Neural progenitor cell (in vitro differentiated cells): ENCODE data around the gene TMEM179. TPM values are rescaled to one million over a fixed set of nuclear protein-coding genes. Genes with fewer than 3 reads are reported as not detected.

ENCODE experiments used
- DNase-seq: peaks from one replicate; pipeline ENCODE4 v3.0.0-alpha.2; 2016; ENCODE audit warnings: low spot score
- H2AFZ ChIP-seq: fragments of 200-600 bp; sonication (generic); replicated peaks from 2 replicates; pipeline ENCODE4 v1.6.1; 2016; ENCODE audit warnings: antibody characterized with exemption
- H3F3A ChIP-seq: fragments of 200-600 bp; sonication (generic); 2 replicates; pipeline ENCODE4 v1.6.1; 2016; ENCODE audit warnings: antibody characterized with exemption, low read depth
- H3K27ac ChIP-seq: fragments of 200-600 bp; sonication (generic); 2 replicates; pipeline ENCODE4 v1.5.1; 2016; ENCODE audit warnings: mild to moderate bottlenecking
- H3K27me3 ChIP-seq: fragments of 200-600 bp; sonication (generic); 2 replicates; pipeline ENCODE4 v1.6.1; 2016; ENCODE audit warnings: mild to moderate bottlenecking, moderate library complexity
- H3K36me3 ChIP-seq: fragments of 200-600 bp; sonication (generic); 2 replicates; pipeline ENCODE4 v1.5.1; 2016
- H3K4me1 ChIP-seq: fragments of 200-600 bp; sonication (generic); 2 replicates; pipeline ENCODE4 v1.6.1; 2016; ENCODE audit warnings: mixed run types
- H3K4me2 ChIP-seq: fragments of 200-600 bp; sonication (generic); 2 replicates; pipeline ENCODE4 v1.6.1; 2016
- H3K4me3 ChIP-seq: fragments of 200-600 bp; sonication (generic); 2 replicates; pipeline ENCODE4 v1.5.1; 2016
- H3K79me2 ChIP-seq: fragments of 200-600 bp; sonication (generic); 2 replicates; pipeline ENCODE4 v1.6.1; 2016; ENCODE audit warnings: low read depth
- H3K9ac ChIP-seq: fragments of 200-600 bp; sonication (generic); 2 replicates; pipeline ENCODE4 v1.6.1; 2016
- H3K9me3 ChIP-seq: fragments of 200-600 bp; sonication (generic); 2 replicates; pipeline ENCODE4 v1.5.1; 2016; ENCODE audit warnings: low read depth
- H4K20me1 ChIP-seq: fragments of 200-600 bp; sonication (generic); 2 replicates; pipeline ENCODE4 v1.6.1; 2016; ENCODE audit warnings: low read depth
- H3K27ac Mint-ChIP-seq: 3 replicates; pipeline ENCODE4 v1.8.0; 2021; ENCODE audit warnings: mixed read lengths
- H3K27me3 Mint-ChIP-seq: 2 replicates; pipeline ENCODE4 v1.8.0; 2022; ENCODE audit warnings: low read depth, mild to moderate bottlenecking, inconsistent platforms, moderate library complexity, mixed read lengths; ENCODE audit not compliant: insufficient read depth
- H3K36me3 Mint-ChIP-seq: 3 replicates; pipeline ENCODE4 v1.8.0; 2021; ENCODE audit warnings: mixed read lengths
- H3K4me1 Mint-ChIP-seq: 3 replicates; pipeline ENCODE4 v1.8.0; 2021; ENCODE audit warnings: mixed read lengths
- H3K4me3 Mint-ChIP-seq: 3 replicates; pipeline ENCODE4 v1.8.0; 2021; ENCODE audit warnings: mild to moderate bottlenecking, moderate library complexity, mixed read lengths
- H3K9me3 Mint-ChIP-seq: 3 replicates; pipeline ENCODE4 v1.8.0; 2020; ENCODE audit warnings: mixed read lengths
- EZH2 ChIP-seq: fragments of 200-600 bp; sonication (generic); IDR thresholded peaks from 2 replicates; pipeline ENCODE4 v1.6.1; 2017; ENCODE audit warnings: antibody characterized with exemption, mild to moderate bottlenecking, moderate library complexity
- EZH2phosphoT487 ChIP-seq: fragments of 200-600 bp; sonication (generic); IDR thresholded peaks from 2 replicates; pipeline ENCODE4 v1.6.1; 2017; ENCODE audit warnings: antibody characterized with exemption
- total RNA-seq: library from RNA; depleted of rRNA; stranded (reverse); fragments of >200 nt; gene quantifications from 2 replicates; pipeline ENCODE4 v1.2.3, GENCODE V29; 2015; ENCODE audit warnings: low replicate concordance
- TF ChIP-seq, protein P1 (sequence below): fragments of 200-600 bp; sonication (generic); IDR thresholded peaks from 2 replicates; pipeline ENCODE4 v1.5.1; 2017; ENCODE audit warnings: antibody characterized with exemption, mild to moderate bottlenecking

TMEM179 gene
- total RNA-seq, 1 donor from 2014 or later = 0.77 TPM

- Histone ChIP-seq H3K79me2 (no peaks in the 10 kb centered on the region), H4K20me1 (no peaks in the 10 kb centered on the region), H3K36me3 (no peaks in the 10 kb centered on the region), H3K27me3 (no peaks in the 10 kb centered on the region), H2AFZ (no peak overlapping the region), H3K4me3 (no peak overlapping the region), H3K9ac (no peak overlapping the region), H3K4me2 (no peak overlapping the region), H3K4me1 (peaks cover 3% of the 10 kb centered on the region), H3K27ac (no peak overlapping the region), H3F3A (no peaks in the 10 kb centered on the region), H3K9me3 (no peaks in the 10 kb centered on the region)
- Mint-ChIP-seq H3K4me1 (peaks cover 13% of the 10 kb centered on the region), H3K36me3 (no peaks in the 10 kb centered on the region), H3K4me3 (no peak overlapping the region), H3K27me3 (peaks cover 23% of the 10 kb centered on the region), H3K27ac (no peak overlapping the region), H3K9me3 (peaks cover 17% of the 10 kb centered on the region)
- no peak for TF ChIP-seq EZH2
- TF ChIP-seq, protein P1, sequence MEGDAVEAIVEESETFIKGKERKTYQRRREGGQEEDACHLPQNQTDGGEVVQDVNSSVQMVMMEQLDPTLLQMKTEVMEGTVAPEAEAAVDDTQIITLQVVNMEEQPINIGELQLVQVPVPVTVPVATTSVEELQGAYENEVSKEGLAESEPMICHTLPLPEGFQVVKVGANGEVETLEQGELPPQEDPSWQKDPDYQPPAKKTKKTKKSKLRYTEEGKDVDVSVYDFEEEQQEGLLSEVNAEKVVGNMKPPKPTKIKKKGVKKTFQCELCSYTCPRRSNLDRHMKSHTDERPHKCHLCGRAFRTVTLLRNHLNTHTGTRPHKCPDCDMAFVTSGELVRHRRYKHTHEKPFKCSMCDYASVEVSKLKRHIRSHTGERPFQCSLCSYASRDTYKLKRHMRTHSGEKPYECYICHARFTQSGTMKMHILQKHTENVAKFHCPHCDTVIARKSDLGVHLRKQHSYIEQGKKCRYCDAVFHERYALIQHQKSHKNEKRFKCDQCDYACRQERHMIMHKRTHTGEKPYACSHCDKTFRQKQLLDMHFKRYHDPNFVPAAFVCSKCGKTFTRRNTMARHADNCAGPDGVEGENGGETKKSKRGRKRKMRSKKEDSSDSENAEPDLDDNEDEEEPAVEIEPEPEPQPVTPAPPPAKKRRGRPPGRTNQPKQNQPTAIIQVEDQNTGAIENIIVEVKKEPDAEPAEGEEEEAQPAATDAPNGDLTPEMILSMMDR = no peak
- no peak for TF ChIP-seq EZH2phosphoT487
- no peak for DNase-seq
Measured at GRCh38 chr14:104643306-104643705, 38.7 kb upstream of the TMEM179 start.

DNA sequence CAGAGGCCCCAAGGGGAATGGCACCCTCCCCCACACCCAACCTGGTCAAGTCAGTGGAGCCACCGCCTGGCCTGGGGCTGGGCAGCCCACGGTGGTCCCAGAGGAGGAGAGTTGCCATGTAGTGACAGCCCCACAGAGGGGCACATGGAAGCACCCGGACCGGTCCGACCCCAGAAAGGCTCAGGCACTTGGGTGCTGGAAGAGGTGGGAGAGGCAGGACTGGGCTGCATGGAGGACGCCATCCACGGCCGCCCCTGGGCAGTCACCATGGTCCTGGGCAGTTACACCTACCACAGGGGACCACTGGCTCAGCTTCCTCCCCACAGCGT is 37.9 kb upstream of the TMEM179 start:
- Mint-ChIP-seq H3K36me3 (no peaks in the 10 kb centered on the region), H3K4me3 (no peak overlapping the region), H3K27ac (no peak overlapping the region), H3K9me3 (peaks cover 17% of the 10 kb centered on the region), H3K4me1 (peaks cover 13% of the 10 kb centered on the region), H3K27me3 (peaks cover 23% of the 10 kb centered on the region)
- TF ChIP-seq, protein P1 = no peak
- TF ChIP-seq EZH2 = no peak
- no peak for TF ChIP-seq EZH2phosphoT487
- no peak overlapping the region for H3K4me2 ChIP-seq
- H3F3A ChIP-seq = no peaks in the 10 kb centered on the region
- no peaks in the 10 kb centered on the region for H3K27me3 ChIP-seq
- H4K20me1 ChIP-seq = no peaks in the 10 kb centered on the region
- no peak overlapping the region for H3K9ac ChIP-seq
- no peak for DNase-seq
- no peaks in the 10 kb centered on the region for H3K9me3 ChIP-seq
- no peaks in the 10 kb centered on the region for H3K79me2 ChIP-seq
- H3K4me3 ChIP-seq = no peak overlapping the region
- H3K27ac ChIP-seq = no peak overlapping the region
- peaks cover 3% of the 10 kb centered on the region for H3K4me1 ChIP-seq
- H2AFZ ChIP-seq = no peak overlapping the region
- H3K36me3 ChIP-seq = no peaks in the 10 kb centered on the region

- Histone ChIP-seq H3K9ac (no peak overlapping the region), H3F3A (no peaks in the 10 kb centered on the region), H3K9me3 (no peaks in the 10 kb centered on the region), H3K36me3 (no peaks in the 10 kb centered on the region), H3K4me1 (peaks cover 3% of the 10 kb centered on the region), H3K4me2 (no peak overlapping the region), H3K79me2 (no peaks in the 10 kb centered on the region), H3K27me3 (no peaks in the 10 kb centered on the region), H2AFZ (no peak overlapping the region), H3K27ac (no peak overlapping the region), H3K4me3 (no peak overlapping the region), H4K20me1 (no peaks in the 10 kb centered on the region)
- H3K4me1 Mint-ChIP-seq = peaks cover 13% of the 10 kb centered on the region
- TF ChIP-seq, protein P1 = no peak
- TF ChIP-seq EZH2 = no peak
- no peak for TF ChIP-seq EZH2phosphoT487
- no peak overlapping the region for H3K27ac Mint-ChIP-seq
- peaks cover 23% of the 10 kb centered on the region for H3K27me3 Mint-ChIP-seq
- peaks cover 17% of the 10 kb centered on the region for H3K9me3 Mint-ChIP-seq
- H3K36me3 Mint-ChIP-seq = no peaks in the 10 kb centered on the region
- no peak overlapping the region for H3K4me3 Mint-ChIP-seq
- no peak for DNase-seq
Measured at GRCh38 chr14:104641753-104642539, 37.4 kb upstream of the TMEM179 start.
